Stimulated activated CD4-positive, alpha-beta T cell treated with anti-CD3 and anti-CD28 coated beads, Interleukin-15, amount 100 ng/mL, for 1 hour (primary cell): ENCODE results near the gene GPATCH2.

Experiments
- DNase-seq, 2 donors: peaks; one replicate each; pipeline ENCODE4 v3.0.0-alpha.2; 2020; ENCODE audit warnings: low read depth in 1 of 2, low spot score in 1 of 2

The GPATCH2 gene

DNA sequence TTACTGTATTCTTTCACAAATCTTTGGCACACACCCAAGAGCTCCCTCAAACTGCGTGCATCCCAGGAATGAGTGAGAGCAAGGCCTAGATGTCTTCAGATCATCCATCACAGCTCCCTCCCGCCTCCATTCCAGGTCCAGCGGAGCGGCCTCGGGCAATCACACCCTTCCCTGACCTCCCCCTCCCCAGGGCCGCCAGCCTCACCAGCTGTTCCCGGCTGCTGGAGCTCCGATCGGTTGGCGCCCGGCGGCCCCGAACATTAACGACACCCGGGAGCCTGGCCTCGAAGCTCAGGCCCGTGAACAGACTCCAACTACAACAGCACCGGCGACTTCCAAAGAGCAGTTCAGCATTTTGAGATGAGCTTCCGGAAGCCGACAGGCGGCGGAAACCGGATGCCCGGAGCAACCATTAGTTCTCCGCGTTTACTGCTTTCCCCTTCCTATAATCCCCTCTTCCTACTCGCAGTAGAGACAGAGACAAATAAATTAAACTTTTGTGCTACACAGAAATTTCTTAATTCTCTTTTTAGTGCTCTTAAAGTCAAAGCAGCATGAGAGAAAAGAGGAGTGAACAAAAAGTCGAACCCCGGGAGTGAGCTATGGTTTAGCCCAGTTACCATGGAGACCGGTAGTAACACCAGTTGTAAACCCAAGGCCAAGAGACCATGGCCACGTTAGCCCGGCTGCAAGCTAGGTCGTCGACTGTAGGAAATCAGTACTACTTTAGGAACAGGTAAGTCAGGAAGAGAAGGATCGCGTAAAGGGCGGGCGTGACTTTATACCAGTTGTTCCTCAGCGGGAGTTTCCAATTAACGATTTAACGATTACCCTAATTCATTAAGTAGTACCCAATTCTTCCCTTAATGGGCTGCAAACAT lies at the start of gene GPATCH2, which contains the start of gene SPATA17:
Gene GPATCH2 (minus strand): TSS at position 380 of the 881 bp plus-strand sequence. CDS start 119 bp downstream, at position 261.
Gene SPATA17 (plus strand): TSS at position 634 of the 881 bp plus-strand sequence. CDS start 35 bp downstream, at position 669.
- peak; percentile 52 for DNase-seq

DNA sequence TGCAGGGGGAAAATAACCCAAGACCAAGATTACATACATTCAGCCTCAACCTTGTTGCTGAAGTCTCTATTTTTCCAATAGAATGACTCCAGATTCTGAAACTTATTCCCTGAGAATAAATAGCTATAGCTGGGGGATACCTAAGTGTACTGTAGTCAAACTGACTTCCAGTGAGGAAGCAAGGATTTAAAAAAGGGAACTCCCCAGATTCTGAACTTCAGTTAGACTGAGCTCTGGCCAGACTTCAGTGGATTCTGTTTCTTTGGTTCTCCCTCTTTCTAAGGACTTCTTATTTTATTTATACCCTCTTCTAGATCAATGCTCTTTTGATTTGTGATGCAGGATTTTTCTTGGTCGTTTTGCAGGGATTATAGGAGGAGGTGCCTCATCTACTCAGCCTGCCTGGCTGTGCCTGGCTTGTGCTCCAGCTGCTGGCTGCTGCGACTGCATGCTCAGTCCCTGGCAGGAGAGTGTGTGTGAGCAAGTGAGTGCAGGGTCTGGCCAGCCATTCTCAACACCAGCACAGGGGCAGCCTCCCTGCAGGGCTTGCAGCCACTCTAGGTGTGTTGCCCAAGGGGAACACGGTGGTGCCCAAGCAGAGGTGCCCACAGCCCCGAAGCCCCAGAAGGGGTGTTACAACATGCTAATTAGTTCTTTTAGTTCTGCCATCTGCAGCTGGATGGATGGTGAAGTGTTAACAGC lies 43.3 kb upstream of the GPATCH2 start:
- no peak for DNase-seq

- no peak for DNase-seq
Measured at GRCh38 chr1:217673387-217673786, 42.5 kb upstream of the GPATCH2 start.

GRCh38 chr1:217668351-217668940 lies 37.6 kb upstream of the GPATCH2 start:
- no peak for DNase-seq

DNA sequence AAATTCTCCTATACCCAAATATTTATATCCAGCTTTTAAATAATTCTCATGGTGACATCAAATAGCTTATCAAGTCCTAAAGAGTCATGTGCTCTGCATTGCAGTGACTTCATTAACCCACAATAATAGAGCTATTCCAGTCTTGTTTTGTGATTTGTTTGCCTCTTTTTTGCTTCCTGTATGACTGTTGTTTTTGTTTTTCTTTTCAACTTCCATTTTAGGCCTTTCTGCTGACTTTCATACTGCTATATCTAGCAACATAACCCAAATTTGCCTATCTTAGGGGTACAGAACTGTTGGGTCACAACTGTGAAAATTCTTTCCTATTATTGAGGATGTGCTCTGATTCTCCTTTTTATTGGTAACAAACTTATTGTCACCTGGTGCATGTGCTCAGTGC lies 30.5 kb upstream of the GPATCH2 start:
- no peak for DNase-seq

DNA sequence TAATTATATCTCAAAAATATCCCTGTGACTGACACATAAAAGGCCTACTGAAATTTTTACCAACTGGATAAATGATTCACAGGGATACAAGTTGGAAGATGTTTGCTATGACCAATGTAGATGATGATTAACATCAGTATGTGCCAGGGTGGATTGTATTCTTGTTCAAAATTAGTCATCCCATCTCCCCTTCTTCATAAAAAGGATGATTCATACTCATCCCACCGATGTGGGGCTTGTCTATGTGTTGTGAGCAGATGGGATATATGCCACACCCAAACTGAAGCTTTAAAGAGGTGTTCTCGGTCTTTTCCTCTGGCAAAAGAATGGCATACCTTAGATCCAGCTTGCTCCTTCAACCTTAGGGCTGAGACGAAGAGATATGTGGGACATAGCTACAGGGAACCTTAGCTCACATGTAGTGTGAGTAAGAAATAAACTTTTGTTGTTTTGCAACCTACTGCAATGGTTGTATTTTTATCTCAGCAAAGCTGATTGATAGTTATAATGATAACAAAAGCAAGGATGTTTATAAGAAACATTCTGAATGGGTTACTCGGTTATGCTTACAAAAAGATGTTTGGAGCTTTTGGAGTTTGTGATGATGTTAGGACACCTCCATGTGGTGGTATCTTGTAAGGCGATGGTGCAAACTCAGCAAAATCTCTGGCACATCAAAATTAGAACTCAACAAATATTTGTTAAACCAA lies 29.6 kb upstream of the GPATCH2 start:
- DNase-seq, result no peak

- DNase-seq, result no peak
Measured at GRCh38 chr1:217650674-217651073, 19.8 kb upstream of the GPATCH2 start.

GRCh38 chr1:217647791-217648190 lies 16.9 kb upstream of the GPATCH2 start:
- DNase-seq, result no peak

- DNase-seq, result no peak
Measured at GRCh38 chr1:217642455-217642854, 11.6 kb upstream of the GPATCH2 start.

GRCh38 chr1:217627431-217627830 lies 3.5 kb downstream of the GPATCH2 start:
- no peak for DNase-seq

- no peak for DNase-seq
Measured at GRCh38 chr1:217626321-217626720, 4.6 kb downstream of the GPATCH2 start.

DNA sequence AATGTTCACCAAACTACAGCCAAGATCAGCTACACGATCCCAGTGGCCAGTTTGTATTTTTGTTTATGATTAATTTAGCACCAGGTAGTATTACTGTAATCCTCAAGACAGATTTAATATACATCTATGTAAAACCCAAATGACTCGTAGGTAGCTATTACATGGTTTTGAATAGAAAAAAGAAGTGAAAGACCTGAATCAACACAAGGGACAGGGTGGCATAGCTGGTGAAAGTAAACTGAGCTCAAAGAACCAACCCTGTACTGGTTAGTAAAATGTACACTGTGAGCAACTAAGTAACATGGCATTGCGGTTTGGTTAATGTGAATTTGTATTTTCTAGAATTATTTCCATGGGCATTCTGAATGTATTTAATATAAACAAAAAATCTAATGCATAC lies 8.8 kb downstream of the GPATCH2 start:
- no peak for DNase-seq

DNA sequence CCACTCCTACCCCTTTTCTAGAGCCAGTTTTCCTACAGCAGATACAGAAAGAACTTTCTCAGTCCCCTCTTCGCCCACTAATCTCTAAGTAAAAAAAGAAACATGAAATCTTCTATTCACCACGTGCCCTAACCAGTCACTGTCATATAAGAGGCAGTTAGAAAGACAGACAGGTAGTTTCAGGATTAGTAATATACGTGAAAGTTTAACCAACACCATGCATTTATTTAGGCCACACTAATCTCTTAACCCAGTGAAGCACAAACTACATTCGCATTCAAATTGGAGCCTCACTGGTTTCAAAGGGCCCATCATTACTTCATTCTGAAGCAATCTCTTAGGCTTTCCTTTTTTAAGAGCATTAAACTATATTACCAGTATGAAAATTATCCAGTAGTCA lies 10.1 kb downstream of the GPATCH2 start:
- no peak for DNase-seq

DNA sequence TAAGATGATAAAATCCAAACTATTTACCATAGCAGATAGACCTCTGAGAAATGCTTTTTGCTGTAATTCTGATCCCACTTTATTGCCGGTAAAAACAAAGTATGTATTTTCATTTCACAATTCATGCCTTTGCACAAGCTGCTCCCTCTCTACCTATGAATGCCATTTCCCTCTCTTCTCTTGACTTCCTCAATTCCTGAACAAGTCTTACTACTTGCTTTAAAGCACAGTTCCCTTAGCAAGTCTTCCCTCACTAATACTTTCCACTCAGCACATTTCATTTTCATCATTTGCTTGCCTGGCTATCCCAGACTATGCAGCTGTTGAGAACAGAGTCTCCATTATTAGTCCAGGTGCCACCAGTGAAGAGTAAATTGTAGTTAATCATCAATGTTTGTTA lies 13.8 kb downstream of the GPATCH2 start:
- DNase-seq, result no peak

DNA sequence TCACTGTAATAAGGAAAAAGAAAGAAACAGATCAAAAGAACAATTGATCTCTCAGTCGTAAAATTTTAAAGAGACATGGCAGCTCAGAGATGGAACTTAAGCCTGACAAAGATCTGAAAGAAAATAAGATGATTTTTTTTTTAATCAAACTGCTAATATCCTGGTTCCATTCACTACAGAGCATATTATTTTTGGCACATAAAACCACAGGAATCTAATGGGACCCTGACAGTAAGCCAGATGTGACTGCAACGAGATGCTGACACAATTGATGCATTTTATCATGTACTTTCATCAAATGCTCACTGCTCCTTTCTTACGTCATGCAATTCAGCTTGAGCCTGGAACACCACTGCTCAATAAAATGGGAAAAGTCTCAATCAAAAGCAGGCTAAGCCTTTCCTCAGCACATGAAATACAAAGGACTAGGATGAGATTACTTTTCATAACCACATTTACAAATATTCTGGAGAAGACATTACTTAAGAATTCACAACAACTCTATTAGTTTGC lies 16.6 kb downstream of the GPATCH2 start:
- no peak for DNase-seq

DNA sequence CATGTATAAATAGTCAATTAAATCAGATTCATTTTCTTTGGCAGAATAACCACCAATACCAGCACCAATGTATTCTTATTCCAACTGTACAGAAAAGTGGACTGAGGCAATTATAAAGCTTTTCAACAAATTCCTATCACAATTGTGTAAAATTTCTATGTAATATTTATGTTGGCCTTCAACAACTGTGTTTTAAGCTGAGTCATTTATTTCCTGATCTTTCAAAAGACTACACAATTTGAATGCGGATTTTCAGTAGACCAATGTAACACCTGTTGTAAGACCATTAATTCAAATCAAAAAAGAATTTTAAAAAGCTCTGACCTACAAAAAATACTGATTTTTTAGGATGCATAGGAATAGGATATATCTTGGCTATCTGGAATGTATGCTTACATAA lies 25.5 kb downstream of the GPATCH2 start:
- no peak for DNase-seq

DNA sequence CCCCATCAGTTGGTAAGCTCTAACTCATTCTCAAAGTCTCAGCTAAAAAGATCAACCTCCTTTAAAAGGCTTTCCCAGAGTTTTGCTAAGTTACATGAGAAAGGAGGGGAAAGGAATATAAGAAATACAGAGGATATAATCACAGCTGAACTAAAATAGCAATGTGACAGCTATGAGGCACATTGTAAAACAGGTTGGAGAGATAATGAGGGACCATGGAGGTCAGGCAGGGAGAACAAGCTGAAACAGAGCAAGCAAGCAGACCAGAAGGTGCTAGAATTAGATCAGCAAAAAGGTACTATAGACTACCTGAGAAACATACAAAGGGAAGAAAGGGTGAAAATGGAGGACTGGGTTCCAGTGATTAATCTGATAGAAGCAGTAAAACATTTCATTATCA lies 28.5 kb downstream of the GPATCH2 start:
- no peak for DNase-seq

DNA sequence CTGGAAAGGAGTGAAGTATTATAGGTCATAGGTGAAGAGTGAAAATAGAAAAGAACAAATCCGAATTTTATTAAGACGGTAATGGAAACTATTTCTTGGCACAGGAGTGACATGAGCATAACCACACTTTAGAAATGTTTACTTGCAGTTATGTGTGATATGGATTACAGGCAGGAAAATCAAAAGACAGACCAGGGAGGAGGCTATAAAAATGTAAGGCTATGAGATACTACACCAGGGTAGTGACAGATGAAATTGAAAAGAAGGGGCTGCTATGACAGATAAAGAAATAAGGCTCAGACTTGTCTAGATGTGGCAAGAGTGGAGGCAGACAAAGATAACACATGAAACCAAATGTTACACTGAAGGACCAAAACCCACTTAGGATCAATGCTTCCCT lies 31.7 kb downstream of the GPATCH2 start:
- DNase-seq, result no peak

GRCh38 chr1:217590598-217590997 lies 40.3 kb downstream of the GPATCH2 start:
- DNase-seq, result no peak

DNA sequence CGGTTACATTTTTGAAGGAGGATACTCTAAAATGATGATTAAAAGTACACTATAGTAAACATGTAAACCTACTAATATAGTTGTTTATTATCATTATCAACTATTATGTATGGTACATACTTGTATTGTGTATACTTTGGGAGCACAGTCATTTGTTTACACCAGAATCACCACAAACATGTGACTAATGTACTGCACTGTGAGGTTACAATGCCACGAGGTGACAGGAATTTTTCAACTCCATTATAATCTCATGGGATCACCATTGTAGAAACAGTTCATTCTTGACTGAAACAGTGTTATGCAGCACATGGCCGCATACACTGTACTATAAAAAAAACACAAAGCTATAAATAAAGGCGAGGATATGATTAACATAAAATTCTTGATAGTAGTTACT lies 44.3 kb downstream of the GPATCH2 start:
- DNase-seq, result no peak

- DNase-seq, result no peak
Measured at GRCh38 chr1:217585577-217585976, 45.3 kb downstream of the GPATCH2 start.
